Adrenal gland (tissue), 5 donors: ENCODE results near the gene SMARCAD1.

Experiments
- POLR2A ChIP-seq, 2 donors: fragments of 450-650 bp; IDR thresholded peaks; one replicate each; pipeline ENCODE4 v1.6.1; 2017; ENCODE audit warnings: antibody characterized with exemption in 2 of 2, mild to moderate bottlenecking in 2 of 2, moderate library complexity in 1 of 2
- TF ChIP-seq, protein P1 (sequence below), 6 experiments: fragments of 450-650 bp in 4 of 6; fragments of 200-600 bp in 2 of 6; sonication (generic) in 1 of 6; IDR thresholded peaks; 1 replicate in 5 of 6; 2 replicates in 1 of 6; pipeline versions ENCODE4 v1.5.1 to v1.8.0; 2016 to 2021; ENCODE audit warnings: antibody characterized with exemption in 6 of 6, mild to moderate bottlenecking in 2 of 6, moderate library complexity in 1 of 6
- donor health status: DM: no; HTN: no; CAD: no.

- TF ChIP-seq POLR2A (IDR thresholded peaks at IDR 0.05): peak in 1 of 2 donors; percentile 39
- TF ChIP-seq, protein P1, sequence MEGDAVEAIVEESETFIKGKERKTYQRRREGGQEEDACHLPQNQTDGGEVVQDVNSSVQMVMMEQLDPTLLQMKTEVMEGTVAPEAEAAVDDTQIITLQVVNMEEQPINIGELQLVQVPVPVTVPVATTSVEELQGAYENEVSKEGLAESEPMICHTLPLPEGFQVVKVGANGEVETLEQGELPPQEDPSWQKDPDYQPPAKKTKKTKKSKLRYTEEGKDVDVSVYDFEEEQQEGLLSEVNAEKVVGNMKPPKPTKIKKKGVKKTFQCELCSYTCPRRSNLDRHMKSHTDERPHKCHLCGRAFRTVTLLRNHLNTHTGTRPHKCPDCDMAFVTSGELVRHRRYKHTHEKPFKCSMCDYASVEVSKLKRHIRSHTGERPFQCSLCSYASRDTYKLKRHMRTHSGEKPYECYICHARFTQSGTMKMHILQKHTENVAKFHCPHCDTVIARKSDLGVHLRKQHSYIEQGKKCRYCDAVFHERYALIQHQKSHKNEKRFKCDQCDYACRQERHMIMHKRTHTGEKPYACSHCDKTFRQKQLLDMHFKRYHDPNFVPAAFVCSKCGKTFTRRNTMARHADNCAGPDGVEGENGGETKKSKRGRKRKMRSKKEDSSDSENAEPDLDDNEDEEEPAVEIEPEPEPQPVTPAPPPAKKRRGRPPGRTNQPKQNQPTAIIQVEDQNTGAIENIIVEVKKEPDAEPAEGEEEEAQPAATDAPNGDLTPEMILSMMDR (IDR thresholded peaks at IDR 0.05): no peak
Observed at GRCh38 chr4:94207469-94208224, at the start of gene SMARCAD1.
